Common myeloid progenitor, CD34-positive (primary cell): ENCODE results near the gene ERGIC1.
A peak's percentile ranks its signal among the peaks of the same experiment; 100 is the strongest.

ENCODE experiments used
- CTCF ChIA-PET: fragments of 350-600 bp; sonication (Branson Sonifier 250); formaldehyde crosslinking; loops from one replicate; lab custom pipeline; 2021; ENCODE audit warnings: antibody characterized with exemption; lab: Charles Lee
- POLR2A ChIA-PET: fragments of 350-600 bp; sonication (Branson Sonifier 250); formaldehyde crosslinking; loops from one replicate; lab custom pipeline; 2021; ENCODE audit warnings: antibody characterized with exemption; lab: Charles Lee
- DNase-seq, 3 donors: peaks; one replicate each; pipeline versions ENCODE4 v3.0.0 to v3.0.0-alpha.2; 2013
- H3K27ac ChIP-seq, 2 experiments: 1 replicate in 1 of 2; 2 replicates in 1 of 2; pipeline ENCODE4 v1.7.0; 2013; ENCODE audit warnings: inconsistent platforms in 2 of 2, low read length in 2 of 2, mild to moderate bottlenecking in 2 of 2, low read depth in 1 of 2, moderate library complexity in 1 of 2; ENCODE audit not compliant: severe bottlenecking in 2 of 2, insufficient read depth in 1 of 2, poor library complexity in 1 of 2
- H3K27me3 ChIP-seq, 5 experiments: replicated peaks in 2 of 5; 1 replicate in 3 of 5; 2 replicates in 2 of 5; pipeline versions ENCODE4 v1.6.1 to v1.7.0; 2013; ENCODE audit warnings: low read length in 4 of 5, mild to moderate bottlenecking in 2 of 5, moderate library complexity in 2 of 5, inconsistent platforms in 1 of 5; ENCODE audit not compliant: insufficient read depth in 5 of 5, control insufficient read depth in 4 of 5
- H3K36me3 ChIP-seq, 4 experiments: 1 replicate in 2 of 4; 2 replicates in 2 of 4; pipeline versions ENCODE4 v1.6.1 to v1.7.0; 2013; ENCODE audit warnings: low read length in 3 of 4, control low read depth in 1 of 4, mild to moderate bottlenecking in 1 of 4; ENCODE audit not compliant: control insufficient read depth in 4 of 4, insufficient read depth in 4 of 4
- H3K4me1 ChIP-seq, 4 experiments: 1 replicate in 3 of 4; 2 replicates in 1 of 4; pipeline versions ENCODE4 v1.6.1 to v1.7.1; 2013; ENCODE audit warnings: low read length in 3 of 4, mild to moderate bottlenecking in 3 of 4, control low read depth in 1 of 4, inconsistent platforms in 1 of 4, moderate library complexity in 1 of 4; ENCODE audit not compliant: control insufficient read depth in 4 of 4, insufficient read depth in 4 of 4; ENCODE audit errors: control extremely low read depth in 1 of 4
- H3K4me3 ChIP-seq, 7 experiments: 1 replicate in 4 of 7; 2 replicates in 3 of 7; pipeline versions ENCODE4 v1.5.1 to v1.7.0; 2013; ENCODE audit warnings: mild to moderate bottlenecking in 7 of 7, low read length in 6 of 7, moderate library complexity in 6 of 7, inconsistent platforms in 2 of 7, low read depth in 2 of 7, control low read depth in 1 of 7; ENCODE audit not compliant: insufficient read depth in 4 of 7, control insufficient read depth in 1 of 7; ENCODE audit errors: extremely low read depth in 1 of 7
- H3K9me3 ChIP-seq, 5 experiments: 1 replicate in 4 of 5; 2 replicates in 1 of 5; pipeline versions ENCODE4 v1.6.1 to v1.7.1; 2013; ENCODE audit warnings: low read length in 4 of 5, mild to moderate bottlenecking in 2 of 5, inconsistent platforms in 1 of 5, low read depth in 1 of 5, moderate library complexity in 1 of 5; ENCODE audit not compliant: control insufficient read depth in 4 of 5, insufficient read depth in 2 of 5; ENCODE audit errors: control extremely low read depth in 1 of 5
- WGBS: methylation state at CpG from one replicate; pipeline ENCODE4 v1.1.5; 2013; ENCODE audit not compliant: insufficient coverage; 5-methylcytosine and 5-hydroxymethylcytosine counted together

Gene ERGIC1

DNA sequence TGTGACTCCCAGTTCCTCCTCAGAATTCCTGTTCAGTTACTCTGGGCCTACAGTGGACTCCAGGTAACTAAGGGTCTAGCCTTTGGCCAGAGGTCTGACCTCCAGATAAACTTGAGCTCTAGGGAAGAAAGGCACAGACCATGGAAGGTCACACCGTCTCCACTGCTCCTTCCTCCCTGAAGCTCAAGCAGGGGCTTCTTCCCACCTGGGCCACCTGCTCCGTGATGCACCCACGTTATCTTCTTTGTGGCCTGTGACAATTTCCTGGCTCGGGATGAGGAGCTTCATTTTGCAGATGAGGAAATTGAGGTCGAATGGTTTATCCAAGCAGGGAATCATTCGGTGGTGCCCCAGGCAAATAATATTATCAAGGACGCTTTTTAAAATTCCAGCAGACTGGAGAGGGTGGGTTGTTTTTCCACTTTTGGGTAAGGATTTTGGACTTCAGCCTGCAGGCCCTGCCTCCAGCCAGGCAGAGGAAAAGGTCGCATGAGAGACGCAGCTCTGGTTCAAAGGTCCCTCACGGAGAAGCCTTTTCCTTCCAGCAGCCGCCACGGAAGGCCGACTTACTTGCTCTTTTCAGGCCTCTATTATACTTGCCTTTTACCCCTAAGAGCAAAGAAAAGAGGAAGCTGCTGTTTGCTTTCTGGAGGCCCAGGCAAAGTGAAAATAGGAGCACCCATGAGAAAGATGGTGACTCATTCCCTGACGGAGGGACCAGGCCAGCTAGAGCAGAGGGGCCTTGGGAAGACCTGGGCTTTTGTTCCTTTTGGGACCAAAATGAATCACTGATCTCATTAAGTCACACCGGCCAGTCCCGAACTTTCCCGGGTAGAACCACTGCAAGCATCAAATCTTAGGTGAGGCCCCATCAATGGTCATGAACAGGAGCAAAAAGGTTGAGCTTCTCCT lies 40.2 kb upstream of the ERGIC1 start:
- ChIA-PET POLR2A (interaction anchor here (1.1 kb wide), 1 partner anchor 22 kb away, joined by 5 read pairs; the partner anchor contains the start of gene DUSP1), CTCF (interaction anchor here (1.5 to 1.9 kb wide), 2 partner anchors 16 to 35 kb away, joined by 3 to 5 read pairs; no protein-coding TSS in a partner anchor)
- Histone ChIP-seq H3K4me3 (no peak overlapping the region), H3K4me1 (peaks cover 0 to 72% (median 13%) of the 10 kb centered on the region in 4 experiments), H3K27me3 (no peaks in the 10 kb centered on the region), H3K36me3 (no peaks in the 10 kb centered on the region), H3K27ac (no peak overlapping the region), H3K9me3 (peaks cover 0 to 2% (median 0%) of the 10 kb centered on the region in 5 experiments)
- peak in 2 of 3 donors; percentile 66 to 68 for DNase-seq
- WGBS = 95% methylated on average over 13 of the region's 17 CpGs

DNA sequence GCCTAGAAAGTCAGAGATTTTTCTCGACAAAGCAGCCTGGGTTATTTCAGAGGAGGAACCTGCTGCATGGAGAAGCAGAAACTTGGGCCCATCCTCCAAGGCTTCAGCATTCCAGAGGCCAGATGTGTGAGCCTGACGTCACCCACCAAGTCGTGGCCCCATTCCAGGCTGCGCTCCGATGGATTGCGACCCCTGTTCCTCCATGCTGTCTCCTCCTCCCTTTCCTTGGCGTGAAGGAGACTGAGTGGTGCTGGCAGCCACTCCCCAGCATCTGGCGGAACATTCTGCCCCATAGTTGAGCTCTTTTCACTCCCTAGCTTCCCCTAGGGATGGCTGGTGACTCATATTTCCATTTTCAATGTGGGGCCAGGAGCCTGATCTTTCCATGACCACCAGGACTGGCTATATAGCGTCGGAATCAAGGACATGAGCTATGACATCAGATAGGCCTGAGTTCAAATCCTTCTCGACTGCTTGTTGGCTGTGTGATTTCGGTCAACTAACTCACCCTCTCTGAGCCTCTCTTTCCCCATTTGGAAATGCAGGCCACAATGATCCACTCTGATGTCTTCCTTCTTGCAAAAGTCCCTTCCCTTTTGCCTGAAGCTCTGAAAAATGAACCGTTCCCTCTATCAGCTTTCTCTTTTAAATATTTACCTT lies 38.6 kb upstream of the ERGIC1 start:
- H3K4me1 ChIP-seq = peaks cover 0 to 74% (median 4%) of the 10 kb centered on the region in 4 experiments
- no peak for DNase-seq
- CTCF ChIA-PET = interaction anchor here (1.5 to 1.8 kb wide), 2 partner anchors 23 to 34 kb away, joined by 3 to 5 read pairs; no protein-coding TSS in a partner anchor
- peaks cover 0 to 2% (median 0%) of the 10 kb centered on the region in 5 experiments for H3K9me3 ChIP-seq
- H3K27ac ChIP-seq = no peak overlapping the region
- no peaks in the 10 kb centered on the region for H3K36me3 ChIP-seq
- no peak overlapping the region for H3K4me3 ChIP-seq
- WGBS = over 99% methylated on average over 10 of the region's 13 CpGs
- POLR2A ChIA-PET = no interaction called here
- no peaks in the 10 kb centered on the region for H3K27me3 ChIP-seq

DNA sequence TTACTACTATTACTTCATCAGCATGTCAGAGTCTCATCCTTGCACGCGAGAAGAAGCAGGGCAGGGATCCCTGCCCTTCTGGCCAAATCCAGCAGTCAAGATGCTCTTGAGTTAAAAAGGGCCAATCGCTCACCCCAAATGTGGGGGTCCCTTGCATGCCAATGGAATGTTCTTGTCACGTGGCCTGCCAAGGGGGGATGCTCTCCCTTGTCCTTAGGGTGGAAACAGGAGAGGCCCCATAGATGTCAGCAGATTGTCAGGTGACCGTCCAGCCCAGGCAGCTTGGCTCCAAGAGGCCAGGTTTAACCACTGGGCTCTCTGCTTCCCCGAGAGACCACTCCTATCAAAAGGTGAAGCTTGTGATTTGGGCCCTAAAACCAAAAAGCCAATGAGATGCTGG lies 37.7 kb upstream of the ERGIC1 start:
- WGBS = 100% methylated on average over 5 of the region's 6 CpGs
- no peak overlapping the region for H3K4me3 ChIP-seq
- POLR2A ChIA-PET = no interaction called here
- DNase-seq = no peak
- H3K4me1 ChIP-seq = peaks cover 0 to 72% (median 4%) of the 10 kb centered on the region in 4 experiments
- H3K27me3 ChIP-seq = no peaks in the 10 kb centered on the region
- CTCF ChIA-PET = interaction anchor here (1.5 to 1.8 kb wide), 2 partner anchors 11 to 24 kb away, joined by 3 to 5 read pairs; no protein-coding TSS in a partner anchor
- no peak overlapping the region for H3K27ac ChIP-seq
- H3K9me3 ChIP-seq = peaks cover 0 to 2% (median 0%) of the 10 kb centered on the region in 5 experiments
- no peaks in the 10 kb centered on the region for H3K36me3 ChIP-seq

DNA sequence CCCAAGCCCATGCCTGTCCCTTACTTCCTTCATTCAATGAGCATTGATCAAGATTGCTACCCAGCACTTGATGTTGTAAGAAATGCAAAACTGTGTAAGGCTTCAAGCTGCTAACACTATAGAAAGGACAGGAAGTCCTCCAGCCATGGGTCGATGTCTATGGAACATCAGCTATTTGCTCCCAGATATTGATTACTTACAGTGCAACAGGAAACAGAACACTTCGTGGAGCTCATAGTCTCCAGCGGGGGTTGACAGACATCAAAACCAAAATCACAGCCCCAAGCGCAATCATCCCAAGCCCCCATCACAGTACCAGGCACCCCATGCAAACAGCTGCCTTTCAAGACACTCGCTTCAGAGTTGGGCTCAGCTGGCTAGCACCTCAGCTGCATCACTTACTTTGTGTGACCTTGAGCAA lies 36.3 kb upstream of the ERGIC1 start:
- no peak overlapping the region for H3K27ac ChIP-seq
- no peaks in the 10 kb centered on the region for H3K36me3 ChIP-seq
- no peaks in the 10 kb centered on the region for H3K27me3 ChIP-seq
- no peak for DNase-seq
- peaks cover 0 to 2% (median 0%) of the 10 kb centered on the region in 5 experiments for H3K9me3 ChIP-seq
- WGBS = 93% methylated on average over 4 of the region's 5 CpGs
- CTCF ChIA-PET = interaction anchor here (1.1 to 2.4 kb wide), 9 partner anchors 9 to 140 kb away, joined by 3 to 7 read pairs (median 3); no protein-coding TSS in a partner anchor
- POLR2A ChIA-PET = interaction anchor here (1.9 kb wide), 1 partner anchor 26 kb away, joined by 11 read pairs; the partner anchor contains the start of gene DUSP1
- H3K4me3 ChIP-seq = no peak overlapping the region
- H3K4me1 ChIP-seq = peaks cover 0 to 67% (median 4%) of the 10 kb centered on the region in 4 experiments

DNA sequence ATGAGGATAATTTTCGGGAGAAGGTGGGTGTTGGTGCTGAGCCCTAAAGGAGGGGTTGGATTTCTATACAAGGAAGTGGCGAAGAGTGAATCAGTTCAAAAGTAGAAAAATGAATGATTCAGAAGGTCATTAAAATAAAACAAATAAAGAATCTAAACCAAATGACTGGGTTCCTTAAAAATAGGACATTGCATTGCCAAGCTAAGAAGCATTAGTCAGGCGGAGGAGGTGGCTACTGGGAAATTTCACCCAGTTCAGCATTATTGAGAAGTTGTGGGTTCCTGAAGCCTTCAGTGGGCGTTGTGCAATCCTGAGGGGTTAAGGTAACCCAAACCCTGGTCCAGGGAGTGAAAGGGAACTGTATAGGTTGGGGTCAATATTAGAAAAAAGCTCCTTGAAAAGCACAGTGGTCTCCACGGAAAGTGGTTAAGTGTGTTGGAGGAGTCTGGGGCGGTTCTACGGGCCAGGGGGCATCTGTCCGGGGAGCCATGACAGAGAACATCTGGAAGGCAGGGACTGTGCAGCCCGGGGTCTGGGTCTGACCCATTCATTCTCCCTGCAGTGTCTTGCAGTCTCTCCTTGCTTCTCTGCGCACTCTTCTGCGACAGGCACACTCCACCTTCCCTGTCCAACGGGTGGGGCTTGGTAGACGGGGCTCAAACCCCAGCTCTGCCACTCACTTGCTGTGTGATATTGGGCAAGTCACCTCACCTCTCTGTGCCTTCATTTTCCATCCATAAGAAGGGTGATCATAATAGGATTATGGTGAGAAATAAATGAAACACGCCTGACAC lies 35.4 kb upstream of the ERGIC1 start:
- H3K36me3 ChIP-seq = no peaks in the 10 kb centered on the region
- 95% methylated on average over 11 of the region's 14 CpGs for WGBS
- ChIA-PET CTCF (interaction anchor here (1.1 to 2.4 kb wide), 7 partner anchors 10 to 139 kb away, joined by 3 to 7 read pairs (median 3); no protein-coding TSS in a partner anchor), POLR2A (interaction anchor here (1.0 to 1.9 kb wide), 2 partner anchors 27 to 93 kb away, joined by 3 to 11 read pairs; partner anchors contain the start of gene DUSP1)
- H3K27ac ChIP-seq = no peak overlapping the region
- peaks cover 0 to 59% (median 5%) of the 10 kb centered on the region in 4 experiments for H3K4me1 ChIP-seq
- H3K9me3 ChIP-seq = peaks cover 0 to 2% (median 0%) of the 10 kb centered on the region in 5 experiments
- no peaks in the 10 kb centered on the region for H3K27me3 ChIP-seq
- peak in 2 of 3 donors; percentile 69 to 70 for DNase-seq
- H3K4me3 ChIP-seq = no peak overlapping the region

DNA sequence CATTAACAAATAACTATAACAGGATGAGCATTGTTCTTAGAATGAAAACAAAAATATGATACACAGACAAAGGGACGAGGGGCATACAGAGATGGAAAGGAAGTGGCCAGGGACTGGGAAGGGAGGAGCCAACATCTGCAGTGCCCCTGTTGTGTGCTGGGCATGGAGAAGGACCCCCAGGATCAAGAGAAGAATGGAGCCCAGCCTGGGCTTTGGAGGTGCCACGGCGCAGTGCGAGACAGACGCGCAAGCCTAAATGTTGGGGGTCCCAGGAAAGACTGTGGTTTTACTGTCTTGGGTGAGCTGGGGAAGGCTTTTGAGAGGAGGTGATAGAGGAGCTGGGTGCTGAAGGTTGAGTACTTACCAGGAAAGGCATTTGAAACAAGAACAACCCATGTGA lies 34.6 kb upstream of the ERGIC1 start:
- no peaks in the 10 kb centered on the region for H3K9me3 ChIP-seq
- no peaks in the 10 kb centered on the region for H3K27me3 ChIP-seq
- peaks cover 0 to 51% (median 5%) of the 10 kb centered on the region in 4 experiments for H3K4me1 ChIP-seq
- H3K36me3 ChIP-seq = no peaks in the 10 kb centered on the region
- H3K27ac ChIP-seq = no peak overlapping the region
- WGBS = 95% methylated on average over 6 of the region's 6 CpGs
- POLR2A ChIA-PET = no interaction called here
- CTCF ChIA-PET = interaction anchor here (0.6 to 2.0 kb wide), 7 partner anchors 8 to 47 kb away, joined by 3 to 10 read pairs (median 3); no protein-coding TSS in a partner anchor
- DNase-seq = no peak
- H3K4me3 ChIP-seq = no peak overlapping the region
